ENCODE results near the gene CAPN10. TPM values are rescaled to one million over a fixed set of nuclear protein-coding genes. Genes with fewer than 3 reads are reported as not detected.

The CAPN10 gene
- total and polyA plus RNA-seq, 4 donors, result 28.2 to 42.9 (median 33.5) TPM

GRCh38 chr2:240642061-240642805 is 55.7 kb downstream of the CAPN10 start:
- WGBS, 2 donors, result 85 to 89% methylated on average over 24 to 36 of the region's 36 CpGs
- no peaks in the 10 kb centered on the region for H3K4me1 ChIP-seq (ENCODE audit: control insufficient read depth in 5 of 5, insufficient read depth in 5 of 5, low read length in 5 of 5)
- no peak overlapping the region for H3K9ac ChIP-seq (ENCODE audit: insufficient read depth in 1 of 2, low read length in 2 of 2)
- no peaks in the 10 kb centered on the region for H3K36me3 ChIP-seq (ENCODE audit: control insufficient read depth in 4 of 4, insufficient read depth in 4 of 4, low read length in 4 of 4)
- H3K4me3 ChIP-seq, result no peak overlapping the region
- peaks cover 0 to 7% (median 0%) of the 10 kb centered on the region in 4 donors for H3K9me3 ChIP-seq (ENCODE audit: control insufficient read depth in 4 of 4, insufficient read depth in 3 of 4, low read length in 3 of 4)
- no peak for DNase-seq
- ATAC-seq (ENCODE audit: insufficient read depth, low FRiP score), result no peak
- peaks cover 0 to 8% (median 3%) of the 10 kb centered on the region in 3 donors for H3K27me3 ChIP-seq (ENCODE audit: control insufficient read depth in 3 of 3, insufficient read depth in 3 of 3, low read length in 2 of 3)
- no peak overlapping the region for H3K27ac ChIP-seq (ENCODE audit: low read depth in 1 of 2, low read length in 1 of 2)
- no peak for TF ChIP-seq CTCF (IDR thresholded peaks at IDR 0.05; ENCODE audit: control extremely low read depth, extremely low read depth)

GRCh38 chr2:240642806-240643092 is 56.2 kb downstream of the CAPN10 start:
- Histone ChIP-seq H3K4me1 (ENCODE audit: control insufficient read depth in 5 of 5, insufficient read depth in 5 of 5, low read length in 5 of 5) (no peaks in the 10 kb centered on the region), H3K9me3 (ENCODE audit: control insufficient read depth in 4 of 4, insufficient read depth in 3 of 4, low read length in 3 of 4) (peaks cover 0 to 7% (median 0%) of the 10 kb centered on the region in 4 donors), H3K4me3 (no peak overlapping the region), H3K36me3 (ENCODE audit: control insufficient read depth in 4 of 4, insufficient read depth in 4 of 4, low read length in 4 of 4) (no peaks in the 10 kb centered on the region), H3K9ac (ENCODE audit: insufficient read depth in 1 of 2, low read length in 2 of 2) (no peak overlapping the region), H3K27me3 (ENCODE audit: control insufficient read depth in 3 of 3, insufficient read depth in 3 of 3, low read length in 2 of 3) (peaks cover 0 to 8% (median 4%) of the 10 kb centered on the region in 3 donors), H3K27ac (ENCODE audit: low read depth in 1 of 2, low read length in 1 of 2) (no peak overlapping the region)
- DNase-seq (no peak), ATAC-seq (ENCODE audit: insufficient read depth, low FRiP score) (no peak)
- no peak for TF ChIP-seq CTCF (IDR thresholded peaks at IDR 0.05; ENCODE audit: control extremely low read depth, extremely low read depth)
- WGBS, 2 donors, result 88 to 97% methylated on average over 11 of the region's 11 CpGs

- Histone ChIP-seq H3K4me3 (no peak overlapping the region), H3K9me3 (ENCODE audit: control insufficient read depth in 4 of 4, insufficient read depth in 3 of 4, low read length in 3 of 4) (peaks cover 0 to 7% (median 0%) of the 10 kb centered on the region in 4 donors), H3K27ac (ENCODE audit: low read depth in 1 of 2, low read length in 1 of 2) (no peak overlapping the region), H3K27me3 (ENCODE audit: control insufficient read depth in 3 of 3, insufficient read depth in 3 of 3, low read length in 2 of 3) (peaks cover 0 to 8% (median 5%) of the 10 kb centered on the region in 3 donors), H3K9ac (ENCODE audit: insufficient read depth in 1 of 2, low read length in 2 of 2) (no peak overlapping the region), H3K36me3 (ENCODE audit: control insufficient read depth in 4 of 4, insufficient read depth in 4 of 4, low read length in 4 of 4) (no peaks in the 10 kb centered on the region), H3K4me1 (ENCODE audit: control insufficient read depth in 5 of 5, insufficient read depth in 5 of 5, low read length in 5 of 5) (no peaks in the 10 kb centered on the region)
- 72 to 76% methylated on average over 13 of the region's 13 CpGs for WGBS, 2 donors
- no peak for ATAC-seq (ENCODE audit: insufficient read depth, low FRiP score)
- DNase-seq, result no peak
- TF ChIP-seq CTCF (IDR thresholded peaks at IDR 0.05; ENCODE audit: control extremely low read depth, extremely low read depth), result no peak
These were observed 56.7 kb downstream of the CAPN10 start for GRCh38 chr2:240643093-240643810.
